ENCODE data around the gene ERCC6L.

GRCh38 chrX:72270316-72270866, 31.6 kb upstream of the ERCC6L start:
- TF ChIP-seq CTCF (IDR thresholded peaks at IDR 0.05) (no peak), POLR2A (IDR thresholded peaks at IDR 0.05) (no peak)

Data from lower leg skin (tissue), 3 donors.